AG04449 (cell line): ENCODE data around the gene CLRN1.

Experiments
- CTCF ChIA-PET: fragments of 350-600 bp; formaldehyde crosslinking; extraction: SDS; loops from one replicate; lab custom pipeline; 2021; ENCODE audit warnings: antibody characterized with exemption; lab: Yijun Ruan, JAX
- POLR2A ChIA-PET: fragments of 400-600, 350-600 bp; formaldehyde crosslinking; extraction: SDS; loops from one replicate; lab custom pipeline; 2020; ENCODE audit warnings: antibody characterized with exemption, inconsistent platforms; lab: Yijun Ruan, JAX
- DNase-seq: peaks from one replicate; pipeline ENCODE4 v3.0.0-alpha.2; 2010; ENCODE audit warnings: low read depth, low spot score
- H3K4me3 ChIP-seq: 2 replicates; pipeline ENCODE4 v1.5.1; 2011; ENCODE audit warnings: low read depth, mild to moderate bottlenecking, control low read depth, low read length
- TF ChIP-seq, protein P1 (sequence below): IDR thresholded peaks from one replicate; pipeline ENCODE4 v1.5.1; 2011; ENCODE audit warnings: mild to moderate bottlenecking, moderate library complexity, low read length, control low read depth, inconsistent platforms; ENCODE audit not compliant: insufficient read depth; ENCODE audit errors: missing control alignments

Gene CLRN1

DNA sequence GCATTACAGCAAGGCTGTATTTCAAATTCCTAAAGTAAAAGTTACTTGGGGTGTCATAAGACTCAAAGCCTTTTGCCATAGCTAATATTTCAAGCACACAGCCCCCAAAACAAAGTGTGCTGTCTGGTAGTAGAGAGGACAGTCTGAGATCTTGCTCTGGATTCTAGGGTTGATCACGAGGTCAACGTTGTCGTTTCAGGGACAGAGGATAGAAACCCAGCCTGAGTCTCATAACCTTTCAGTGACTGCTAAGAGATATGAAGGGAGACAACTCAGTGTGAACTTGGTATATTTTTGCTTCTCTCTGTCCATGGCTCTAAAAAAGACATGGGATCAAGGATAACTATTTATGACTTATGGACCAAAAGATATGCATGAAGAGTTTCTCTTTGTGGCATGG lies 41.7 kb downstream of the CLRN1 start:
- H3K4me3 ChIP-seq = no peak overlapping the region
- TF ChIP-seq, protein P1, sequence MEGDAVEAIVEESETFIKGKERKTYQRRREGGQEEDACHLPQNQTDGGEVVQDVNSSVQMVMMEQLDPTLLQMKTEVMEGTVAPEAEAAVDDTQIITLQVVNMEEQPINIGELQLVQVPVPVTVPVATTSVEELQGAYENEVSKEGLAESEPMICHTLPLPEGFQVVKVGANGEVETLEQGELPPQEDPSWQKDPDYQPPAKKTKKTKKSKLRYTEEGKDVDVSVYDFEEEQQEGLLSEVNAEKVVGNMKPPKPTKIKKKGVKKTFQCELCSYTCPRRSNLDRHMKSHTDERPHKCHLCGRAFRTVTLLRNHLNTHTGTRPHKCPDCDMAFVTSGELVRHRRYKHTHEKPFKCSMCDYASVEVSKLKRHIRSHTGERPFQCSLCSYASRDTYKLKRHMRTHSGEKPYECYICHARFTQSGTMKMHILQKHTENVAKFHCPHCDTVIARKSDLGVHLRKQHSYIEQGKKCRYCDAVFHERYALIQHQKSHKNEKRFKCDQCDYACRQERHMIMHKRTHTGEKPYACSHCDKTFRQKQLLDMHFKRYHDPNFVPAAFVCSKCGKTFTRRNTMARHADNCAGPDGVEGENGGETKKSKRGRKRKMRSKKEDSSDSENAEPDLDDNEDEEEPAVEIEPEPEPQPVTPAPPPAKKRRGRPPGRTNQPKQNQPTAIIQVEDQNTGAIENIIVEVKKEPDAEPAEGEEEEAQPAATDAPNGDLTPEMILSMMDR = no peak
- POLR2A ChIA-PET = no interaction called here
- CTCF ChIA-PET = no interaction called here
- DNase-seq = no peak

DNA sequence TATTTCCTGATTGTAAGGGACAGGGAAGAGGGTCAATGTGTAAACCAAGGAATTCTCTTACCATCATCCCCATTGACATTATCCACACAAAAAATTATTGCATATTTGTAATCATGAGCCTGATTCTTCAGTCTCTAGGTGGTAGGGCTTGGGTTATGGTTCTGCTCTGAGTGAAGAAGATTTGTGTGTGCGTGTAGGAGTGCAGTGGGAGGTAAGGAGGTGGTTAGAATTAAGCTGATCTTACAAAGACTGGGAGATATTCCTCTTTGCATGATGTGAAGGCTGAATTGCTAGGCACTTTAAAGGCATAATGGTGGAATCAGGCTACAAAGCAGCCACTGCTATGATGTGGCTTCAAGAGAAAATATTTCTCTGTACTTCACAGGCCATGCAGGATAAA lies 44.3 kb downstream of the CLRN1 start:
- DNase-seq = no peak
- no peak overlapping the region for H3K4me3 ChIP-seq
- CTCF ChIA-PET = no interaction called here
- TF ChIP-seq, protein P1 = no peak
- POLR2A ChIA-PET = no interaction called here

DNA sequence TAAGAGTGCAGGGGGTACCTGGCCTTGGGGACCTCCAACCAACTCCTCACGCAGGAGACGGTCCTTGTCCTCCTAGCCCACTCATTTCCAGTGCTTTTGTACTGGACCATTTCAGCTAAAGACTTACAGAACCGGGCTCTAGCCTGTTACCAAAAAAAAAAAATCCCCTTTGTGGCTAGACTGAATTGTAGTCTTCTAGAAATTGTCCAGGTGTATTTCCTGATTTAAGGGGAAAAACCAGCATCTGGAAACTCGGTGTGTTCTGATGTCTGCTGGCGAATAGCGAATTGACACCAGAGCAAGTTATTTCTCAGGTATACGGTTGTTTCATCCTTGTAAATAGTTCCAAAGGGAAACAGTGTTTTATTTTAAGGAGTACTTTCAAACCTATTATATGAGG lies 46.2 kb downstream of the CLRN1 start:
- ChIA-PET CTCF (interaction anchor here (1.7 to 2.3 kb wide), 4 partner anchors 36 to 222 kb away, joined by 4 to 11 read pairs (median 7); no protein-coding TSS in a partner anchor), POLR2A (no interaction called here)
- no peak overlapping the region for H3K4me3 ChIP-seq
- TF ChIP-seq, protein P1 = no peak
- no peak for DNase-seq

DNA sequence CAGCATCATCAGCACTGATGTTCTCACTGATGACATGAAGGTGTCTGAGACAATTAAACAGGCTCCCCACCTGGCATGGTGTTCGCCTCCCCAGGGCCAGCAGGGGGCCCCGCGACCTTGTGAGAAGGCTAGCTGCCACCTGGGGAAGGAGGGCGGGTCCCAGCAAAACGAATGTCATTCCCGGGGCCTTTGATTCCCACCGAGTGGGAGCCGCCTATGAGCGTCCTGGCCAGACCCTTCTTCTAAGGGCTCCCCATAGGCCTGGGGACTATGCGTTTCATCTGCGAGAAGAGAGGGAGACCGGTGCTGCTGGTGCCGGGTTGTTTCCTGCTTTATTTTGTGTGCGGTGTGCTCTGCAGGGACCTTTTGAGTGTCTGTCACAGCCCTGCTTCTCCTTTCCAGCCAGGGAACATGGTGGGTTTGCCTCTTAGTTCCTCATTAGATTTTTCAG lies 46.8 kb downstream of the CLRN1 start:
- ChIA-PET POLR2A (no interaction called here), CTCF (interaction anchor here (1.0 to 2.3 kb wide), 5 partner anchors 11 to 222 kb away, joined by 3 to 11 read pairs (median 6); no protein-coding TSS in a partner anchor)

DNA sequence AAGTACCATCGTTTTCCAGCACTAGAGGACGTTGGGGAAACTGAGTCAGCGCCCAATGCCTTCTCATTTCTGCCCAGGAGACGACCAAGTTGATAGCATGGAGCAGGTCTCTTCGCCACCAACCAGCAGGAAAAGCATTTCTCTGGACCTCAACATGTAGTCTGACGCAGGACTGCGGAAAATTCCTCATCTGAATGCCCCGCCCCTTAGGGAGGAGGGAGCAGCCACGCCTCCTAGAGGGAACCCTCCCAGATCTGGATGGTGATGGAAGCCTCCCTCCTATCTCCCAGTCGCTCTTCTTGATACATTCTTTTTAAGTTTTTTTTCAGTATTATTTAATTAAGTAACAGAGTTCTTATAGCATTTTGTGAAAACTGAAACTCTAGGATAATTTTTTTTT lies 49.9 kb downstream of the CLRN1 start:
- no peak for DNase-seq
- ChIA-PET POLR2A (no interaction called here), CTCF (no interaction called here)
- no peak overlapping the region for H3K4me3 ChIP-seq
- TF ChIP-seq, protein P1 = no peak

More for the DNA sequence above, 46.8 kb downstream of the CLRN1 start:
- H3K4me3 ChIP-seq = no peak overlapping the region
- no peak for DNase-seq
- TF ChIP-seq, protein P1 = peak; percentile 78

DNA sequence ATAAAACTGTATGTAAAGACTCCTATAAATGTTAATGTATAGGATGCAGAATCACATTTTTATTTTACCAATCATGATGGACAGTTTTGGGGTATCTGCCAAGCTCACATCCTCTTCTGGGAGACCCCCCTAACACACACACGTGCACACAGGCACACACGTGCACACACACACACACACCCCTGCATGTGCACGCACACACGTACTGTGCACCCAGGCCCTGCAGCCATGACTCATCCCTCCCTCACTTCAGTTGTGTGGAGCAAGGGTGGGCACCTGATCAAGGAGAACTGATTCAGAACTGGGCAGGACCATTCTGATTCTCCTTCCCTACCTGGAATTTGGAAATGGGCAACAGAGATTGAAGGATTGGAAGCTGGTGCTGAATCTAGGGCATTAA lies 51.3 kb downstream of the CLRN1 start:
- no peak for DNase-seq
- TF ChIP-seq, protein P1 = no peak
- no peak overlapping the region for H3K4me3 ChIP-seq
- ChIA-PET POLR2A (no interaction called here), CTCF (no interaction called here)
